ENCODE data around the gene ARMH4.

Gene ARMH4

GRCh38 chr14:58055497-58056010 lies 96.5 kb downstream of the ARMH4 start:
- DNase-seq (ENCODE audit: low spot score), result no peak

- DNase-seq (ENCODE audit: low spot score), result no peak
Measured at GRCh38 chr14:58054100-58054499, 97.9 kb downstream of the ARMH4 start.

DNA sequence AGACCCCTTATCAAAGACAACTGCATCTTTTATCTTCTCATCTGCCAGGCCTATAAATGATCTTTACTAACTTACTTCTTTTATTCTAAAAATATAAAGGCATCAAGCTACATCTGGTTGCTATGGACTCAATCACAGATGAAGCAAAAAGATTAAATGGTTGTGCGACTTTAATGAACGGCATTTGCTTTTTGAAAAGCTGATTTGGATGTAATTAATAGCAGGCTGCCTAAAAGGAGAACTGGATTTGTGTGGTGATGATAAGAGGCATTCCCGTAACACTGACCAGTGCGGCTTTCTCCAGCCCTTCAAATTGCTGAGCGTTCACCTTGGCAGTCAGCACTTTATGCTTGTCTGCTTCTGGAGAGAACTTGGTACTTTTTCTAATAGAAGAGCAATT lies 103.8 kb downstream of the ARMH4 start:
- DNase-seq (ENCODE audit: low spot score), result no peak

DNA sequence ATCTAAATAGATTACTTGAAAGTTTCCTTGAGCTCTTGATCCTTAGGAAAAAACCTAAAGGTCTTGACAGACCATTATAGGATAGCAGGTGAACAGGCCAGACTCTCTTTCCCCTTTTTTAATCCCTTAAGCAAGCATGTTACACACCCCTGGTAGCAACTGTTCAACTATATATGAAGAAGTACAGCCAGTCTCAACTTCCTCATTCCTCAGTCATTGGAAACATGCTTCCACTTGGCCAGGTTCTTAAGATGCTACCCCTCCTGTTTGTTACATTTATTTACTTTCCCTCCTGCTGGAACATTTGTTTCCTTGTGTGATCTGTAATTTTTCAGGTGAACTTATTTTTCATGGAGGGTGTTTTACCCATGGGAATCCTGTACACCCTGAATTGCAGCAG lies 124.1 kb downstream of the ARMH4 start:
- DNase-seq (ENCODE audit: low spot score), result no peak

- DNase-seq (ENCODE audit: low spot score), result no peak
Measured at GRCh38 chr14:58026967-58027366, 125.0 kb downstream of the ARMH4 start.

GRCh38 chr14:58026219-58026618 lies 125.8 kb downstream of the ARMH4 start:
- DNase-seq (ENCODE audit: low spot score), result no peak

GRCh38 chr14:58014778-58015177 lies 137.2 kb downstream of the ARMH4 start:
- no peak for DNase-seq (ENCODE audit: low spot score)

GRCh38 chr14:58002618-58003017 lies 149.4 kb downstream of the ARMH4 start:
- DNase-seq (ENCODE audit: low spot score), result no peak

DNA sequence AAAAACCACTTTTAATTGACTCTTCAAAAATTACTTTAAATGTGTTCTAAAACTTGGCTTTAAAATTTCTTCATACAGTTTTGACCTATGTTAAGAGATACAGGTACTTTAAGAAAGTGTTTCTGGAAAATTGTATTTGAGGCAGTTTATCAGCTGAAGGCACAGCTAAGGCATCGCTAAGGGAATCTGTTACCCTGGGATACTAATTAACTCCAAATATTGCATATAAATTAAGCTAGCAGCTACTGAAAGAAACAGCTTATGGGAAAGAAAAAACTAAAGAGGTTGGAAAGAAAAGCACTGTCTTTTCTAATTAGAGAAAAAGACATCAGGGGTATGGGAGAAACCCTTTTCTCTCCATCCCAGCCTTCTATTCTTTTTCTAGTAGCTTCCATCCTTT lies 152.0 kb downstream of the ARMH4 start:
- DNase-seq (ENCODE audit: low spot score), result no peak

DNA sequence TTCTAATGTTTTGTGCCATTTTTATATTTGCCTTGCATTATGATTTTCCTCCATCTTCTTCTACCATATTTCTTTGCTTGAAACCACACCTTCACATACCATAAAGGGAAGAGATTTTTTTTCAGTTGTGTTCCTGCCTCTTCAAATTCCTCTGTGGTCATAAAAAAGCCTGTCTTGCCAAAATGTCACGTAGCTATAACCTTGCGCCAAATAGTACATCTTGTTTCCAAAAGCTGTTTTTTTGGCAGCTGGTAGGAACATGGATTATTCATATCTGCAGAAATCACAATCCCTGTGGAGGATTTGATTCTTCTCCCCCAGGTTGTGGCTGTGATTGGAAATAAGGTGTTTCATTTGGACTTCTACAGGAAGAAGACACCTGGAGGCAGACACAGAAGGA lies 152.5 kb downstream of the ARMH4 start:
- DNase-seq (ENCODE audit: low spot score), result no peak

- DNase-seq (ENCODE audit: low spot score), result no peak
Measured at GRCh38 chr14:57998766-57999165, 153.2 kb downstream of the ARMH4 start.

- no peak for DNase-seq (ENCODE audit: low spot score)
Measured at GRCh38 chr14:57991353-57991752, 160.7 kb downstream of the ARMH4 start.

GRCh38 chr14:57988445-57988844 lies 163.6 kb downstream of the ARMH4 start:
- DNase-seq (ENCODE audit: low spot score), result no peak

- no peak for DNase-seq (ENCODE audit: low spot score)
Measured at GRCh38 chr14:57987596-57988300, 164.3 kb downstream of the ARMH4 start.

DNA sequence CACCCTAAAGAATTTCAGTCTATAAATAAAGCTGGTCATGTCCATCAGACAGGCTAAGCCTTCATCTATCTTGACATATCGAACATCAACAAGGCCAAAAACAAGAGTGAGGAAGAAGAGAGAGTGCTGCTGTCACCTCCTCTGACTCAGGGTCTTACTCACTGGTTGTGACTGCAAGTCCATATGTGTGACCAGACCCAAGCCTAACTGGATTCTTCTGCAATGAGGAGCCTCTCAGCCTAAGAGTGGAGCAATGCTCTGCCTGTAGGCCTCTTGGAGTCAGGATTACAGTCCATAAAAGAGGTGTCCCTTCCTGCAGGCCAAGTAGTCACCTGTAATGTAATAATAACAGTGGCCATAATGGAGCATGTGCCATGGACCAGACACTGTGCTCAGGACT lies 165.0 kb downstream of the ARMH4 start:
- peak; percentile 37 for DNase-seq (ENCODE audit: low spot score)

GRCh38 chr14:57982804-57983634 lies 169.0 kb downstream of the ARMH4 start:
- no peak for DNase-seq (ENCODE audit: low spot score)

GRCh38 chr14:57981817-57982560 lies 170.0 kb downstream of the ARMH4 start:
- DNase-seq (ENCODE audit: low spot score), result peak; percentile 15

GRCh38 chr14:57979376-57980048 lies 172.5 kb downstream of the ARMH4 start:
- DNase-seq (ENCODE audit: low spot score), result no peak

GRCh38 chr14:57976701-57977100 lies 175.3 kb downstream of the ARMH4 start:
- no peak for DNase-seq (ENCODE audit: low spot score)

DNA sequence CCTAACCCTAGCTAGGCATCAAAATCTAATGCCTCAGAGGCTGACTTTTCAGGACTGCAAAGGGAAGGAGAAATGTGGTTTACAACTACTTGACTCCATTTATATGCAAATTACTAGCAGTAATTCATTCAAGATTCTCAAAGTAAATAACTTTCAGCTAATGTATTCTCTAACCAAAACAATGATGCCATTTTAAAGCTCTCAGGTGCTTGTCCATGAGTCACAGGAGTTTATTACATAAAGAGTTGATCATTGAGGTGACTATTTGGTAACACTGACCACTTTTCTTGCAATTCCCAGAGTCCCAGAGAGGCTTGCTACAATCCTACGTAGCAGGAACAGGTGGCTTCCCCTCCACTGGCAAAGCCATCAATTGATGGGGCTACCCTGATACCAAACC lies 177.1 kb downstream of the ARMH4 start:
- DNase-seq (ENCODE audit: low spot score), result no peak

DNA sequence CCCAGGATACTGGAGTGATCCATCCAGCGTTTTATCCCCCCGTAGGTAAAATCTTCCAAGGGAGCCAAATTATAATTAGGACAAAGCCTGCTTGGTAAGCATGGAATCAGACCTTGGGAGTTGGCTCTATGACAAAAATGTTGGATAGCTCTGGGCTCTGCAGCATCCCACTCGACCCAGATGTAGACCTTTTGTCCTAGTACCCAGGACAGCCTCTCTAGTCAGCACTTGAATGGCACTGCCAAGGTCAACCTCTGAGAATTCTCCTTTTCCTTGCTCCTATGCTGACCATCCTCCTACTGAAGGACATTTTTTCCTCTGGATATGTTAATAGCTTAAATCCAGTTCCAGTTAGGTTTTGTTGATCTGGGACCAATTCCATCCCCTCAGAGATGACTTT lies 181.4 kb downstream of the ARMH4 start:
- DNase-seq (ENCODE audit: low spot score), result no peak

GRCh38 chr14:57970175-57970574 lies 181.8 kb downstream of the ARMH4 start:
- no peak for DNase-seq (ENCODE audit: low spot score)

Data from AG20443 (cell line).